Measurements from ENCODE around the gene KCNS3.
"Not testable (repeated sequence)": the region's sequence is repeated elsewhere in the genome, so short reads cannot be mapped to it uniquely, and the experiment has no call there.

KCNS3 gene

DNA sequence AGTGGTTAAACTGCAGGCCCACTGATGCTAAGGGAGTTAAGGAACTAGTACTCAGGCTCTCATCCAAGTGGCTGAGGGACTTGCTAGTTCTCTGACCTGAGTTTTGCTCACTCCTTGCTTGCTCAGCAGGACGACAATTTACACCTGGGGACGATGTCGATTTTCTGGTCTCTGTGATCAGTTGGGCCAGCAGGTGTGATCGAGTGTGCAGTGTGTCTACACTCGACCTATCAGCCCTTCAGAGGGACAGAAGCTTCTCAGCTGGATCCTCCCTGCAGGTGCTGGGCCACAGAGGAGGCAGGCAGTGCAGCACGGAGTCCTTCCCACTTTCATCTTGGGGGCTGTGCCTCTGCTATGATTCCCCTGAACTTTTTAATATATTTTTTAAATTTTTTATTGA is 71.5 kb downstream of the KCNS3 start:
- DNase-seq = no peak

DNA sequence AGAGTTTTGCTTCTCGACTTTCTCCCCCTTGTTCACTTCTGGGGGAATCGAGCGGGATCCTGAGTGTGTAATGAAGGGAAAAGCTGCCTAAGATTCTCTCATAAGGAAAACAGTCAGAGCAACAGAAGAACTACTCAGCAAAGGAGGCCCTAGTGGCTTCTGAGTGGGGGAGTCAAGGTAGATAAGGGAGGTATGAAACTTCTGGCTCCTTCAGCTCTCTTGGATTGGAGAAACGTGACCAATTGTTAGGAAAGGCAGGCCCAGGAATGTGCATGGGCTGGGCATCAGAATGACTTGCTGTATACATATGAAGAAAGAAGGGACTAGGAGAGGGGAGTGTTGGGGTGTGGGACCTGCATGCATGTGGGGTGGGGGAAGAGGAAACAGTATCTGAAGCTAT is 73.1 kb downstream of the KCNS3 start:
- no peak for DNase-seq

DNA sequence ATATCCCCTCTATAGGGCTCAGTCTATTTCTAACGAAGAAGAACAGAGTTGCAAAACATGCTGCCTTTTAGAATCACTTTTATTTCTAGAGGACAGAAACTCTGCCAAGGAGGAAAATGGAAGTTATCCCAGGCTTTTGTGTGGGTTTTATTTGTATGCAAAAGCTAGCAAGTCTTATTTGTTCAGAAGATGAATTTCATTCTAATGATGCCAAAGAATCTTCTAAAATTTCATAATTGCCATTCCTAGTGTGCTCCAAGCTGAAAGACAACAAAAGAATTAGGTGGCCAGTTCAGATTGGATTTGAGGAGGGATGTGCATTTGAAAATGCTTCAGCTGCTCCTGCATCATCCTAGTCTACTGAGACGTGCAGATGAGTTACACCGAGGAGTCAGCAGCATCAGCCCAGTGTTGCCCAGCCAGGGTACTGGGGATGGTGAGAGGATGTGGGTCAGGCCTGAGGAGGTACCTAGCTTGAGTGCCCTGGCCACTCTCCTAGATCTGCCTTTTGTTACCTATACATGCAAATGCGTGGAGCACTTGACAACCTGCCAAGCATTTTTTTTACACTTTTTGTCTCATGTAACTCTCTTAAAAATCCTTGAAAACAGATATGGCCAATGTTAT is 80.1 kb downstream of the KCNS3 start:
- DNase-seq = no peak

DNA sequence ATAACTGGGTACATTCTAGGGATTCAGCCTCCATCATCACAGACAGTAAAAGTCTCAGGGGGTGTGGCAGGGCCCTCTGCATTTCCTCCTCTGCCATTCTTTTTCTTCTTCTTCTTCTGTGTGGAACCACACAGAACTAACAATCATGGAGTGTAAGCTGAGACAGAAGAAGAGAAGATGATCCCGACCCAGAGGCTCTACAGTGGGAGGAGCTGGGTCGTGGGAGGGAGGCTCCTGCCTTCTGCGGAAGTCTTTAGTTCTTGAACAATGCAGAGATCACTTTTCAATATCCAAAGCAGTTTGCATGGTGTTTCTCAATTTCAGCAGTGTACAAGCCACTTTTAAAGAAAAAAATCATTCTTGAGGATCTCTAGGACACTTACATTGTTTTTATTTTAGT is 80.9 kb downstream of the KCNS3 start:
- DNase-seq = no peak

DNA sequence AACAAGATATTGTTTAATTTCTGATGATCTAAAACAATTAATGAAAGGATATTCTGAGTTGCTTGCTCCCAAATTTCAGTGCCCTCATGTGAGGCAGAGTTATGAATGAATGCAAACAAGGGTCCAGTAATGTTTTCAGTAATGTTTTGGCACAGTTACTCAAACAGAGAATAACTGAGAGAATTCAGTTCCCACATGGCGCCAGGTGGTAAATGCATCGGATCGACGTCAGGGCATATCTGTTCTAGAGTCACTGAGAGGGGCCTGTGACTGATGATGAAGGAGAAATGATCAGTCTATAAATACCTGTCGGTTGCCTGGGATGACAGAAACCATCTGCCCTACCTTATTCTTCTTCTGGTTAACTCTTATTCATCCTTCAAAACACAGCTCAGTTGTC is 81.4 kb downstream of the KCNS3 start:
- no peak for DNase-seq

DNA sequence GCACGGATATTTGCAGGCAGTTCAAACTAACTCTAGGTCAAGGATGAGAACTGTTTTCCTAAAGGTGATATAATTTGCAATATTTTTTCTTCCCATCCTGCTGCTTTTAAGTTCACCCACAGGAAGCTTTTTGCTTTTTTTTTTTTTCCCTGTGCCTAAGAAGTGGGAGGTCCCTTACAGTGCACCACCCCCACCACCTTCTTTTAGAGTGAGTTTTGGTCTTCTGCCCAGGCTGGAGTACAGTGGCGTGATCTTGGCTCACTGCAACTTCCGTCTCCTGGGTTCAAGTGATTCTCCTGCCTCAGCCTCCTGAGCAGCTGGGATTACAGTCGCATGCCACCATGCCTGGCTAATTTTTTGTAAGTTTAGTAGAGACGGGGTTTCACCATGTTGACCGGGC is 82.5 kb downstream of the KCNS3 start:
- no peak for DNase-seq

DNA sequence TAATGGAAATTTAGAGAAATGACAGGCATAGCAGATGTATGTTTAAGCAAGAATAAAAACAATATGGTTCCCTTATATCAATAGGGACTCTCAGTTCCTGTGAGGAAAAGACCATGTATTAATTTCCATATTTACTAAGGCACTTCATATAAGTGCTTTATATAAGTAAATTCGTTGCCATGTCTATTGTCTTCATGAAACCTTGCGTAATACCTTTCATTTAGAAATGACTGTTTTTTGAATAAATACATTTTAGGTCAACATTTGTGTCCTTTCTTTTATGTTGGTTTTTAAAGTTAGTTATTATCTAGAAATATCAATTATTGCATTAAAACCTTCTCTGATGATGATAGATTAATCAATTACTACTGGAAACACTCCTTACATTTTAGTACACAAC is 83.3 kb downstream of the KCNS3 start:
- no peak for DNase-seq

DNA sequence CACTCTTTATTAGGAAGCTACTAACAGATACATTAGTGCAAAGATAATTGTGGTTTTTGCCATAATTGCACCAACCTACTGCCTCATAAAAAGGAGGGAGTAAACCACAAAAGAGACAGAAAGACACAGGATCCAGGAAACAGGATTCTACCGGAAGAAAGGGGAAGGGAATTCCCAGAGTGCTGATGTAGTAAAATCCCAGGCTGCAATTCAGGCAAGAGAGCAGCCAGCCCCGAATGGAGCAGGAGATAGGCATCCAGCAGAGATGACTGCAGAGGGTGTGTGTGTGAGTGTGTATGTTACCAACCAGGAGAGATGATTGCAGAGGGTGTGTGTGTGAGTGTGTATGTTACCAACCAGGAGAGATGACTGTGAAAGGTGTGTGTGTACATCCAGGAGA is 84.4 kb downstream of the KCNS3 start:
- no peak for DNase-seq

DNA sequence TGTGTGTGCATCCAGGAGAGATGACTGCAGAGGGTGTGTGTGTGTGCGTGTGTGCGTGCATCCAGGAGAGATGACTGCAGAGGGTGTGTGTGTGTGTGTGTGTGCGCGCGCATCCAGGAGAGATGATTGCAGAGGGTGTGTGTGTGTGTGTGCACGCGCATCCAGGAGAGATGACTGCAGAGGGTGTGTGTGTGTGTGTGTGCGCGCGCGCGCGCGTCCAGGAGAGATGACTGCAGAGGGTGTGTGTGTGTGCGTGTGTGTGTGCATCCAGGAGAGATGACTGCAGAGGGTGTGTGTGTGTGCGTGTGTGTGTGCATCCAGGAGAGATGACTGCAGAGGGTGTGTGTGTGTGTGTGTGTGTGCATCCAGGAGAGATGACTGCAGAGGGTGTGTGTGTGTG is 85.1 kb downstream of the KCNS3 start:
- not testable (repeated sequence) for DNase-seq

DNA sequence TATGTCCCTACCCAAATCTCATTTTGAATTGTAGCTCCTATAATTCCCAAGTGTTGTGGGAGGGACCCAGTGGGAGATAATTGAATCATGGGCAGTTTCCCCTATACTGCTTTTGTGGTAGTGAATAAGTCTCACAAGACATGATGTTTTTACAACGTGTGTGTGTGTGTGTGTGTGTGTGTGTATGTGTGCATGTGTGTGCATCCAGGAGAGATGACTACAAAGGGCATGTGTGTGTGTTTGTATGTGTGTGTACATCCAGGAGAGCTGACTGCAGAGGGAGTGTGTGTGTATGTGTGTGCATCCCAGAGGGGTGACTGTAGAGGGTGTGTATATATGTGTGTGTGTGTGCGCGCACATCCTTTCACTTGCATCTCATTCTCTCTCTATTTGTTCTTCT is 86.7 kb downstream of the KCNS3 start:
- no peak for DNase-seq

DNA sequence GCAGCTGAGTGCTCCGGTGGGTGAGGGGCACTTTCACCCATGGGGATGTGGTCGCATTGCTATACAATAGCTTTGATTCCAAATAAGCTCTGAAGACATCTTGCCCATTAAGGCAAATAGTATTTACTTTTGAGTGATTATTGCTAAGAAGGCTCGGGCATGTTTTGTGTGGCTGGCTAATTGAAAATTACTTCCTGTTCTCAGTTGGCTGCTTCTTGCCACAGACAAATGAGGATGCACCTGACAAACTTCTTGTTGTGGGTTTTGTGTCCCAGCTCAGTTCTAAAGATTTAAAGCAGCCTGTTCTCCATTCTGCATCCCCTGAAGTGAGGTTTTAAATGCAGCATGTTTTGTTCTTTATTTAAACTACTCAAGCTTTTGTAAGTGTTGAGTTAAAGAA is 88.3 kb downstream of the KCNS3 start:
- no peak for DNase-seq

DNA sequence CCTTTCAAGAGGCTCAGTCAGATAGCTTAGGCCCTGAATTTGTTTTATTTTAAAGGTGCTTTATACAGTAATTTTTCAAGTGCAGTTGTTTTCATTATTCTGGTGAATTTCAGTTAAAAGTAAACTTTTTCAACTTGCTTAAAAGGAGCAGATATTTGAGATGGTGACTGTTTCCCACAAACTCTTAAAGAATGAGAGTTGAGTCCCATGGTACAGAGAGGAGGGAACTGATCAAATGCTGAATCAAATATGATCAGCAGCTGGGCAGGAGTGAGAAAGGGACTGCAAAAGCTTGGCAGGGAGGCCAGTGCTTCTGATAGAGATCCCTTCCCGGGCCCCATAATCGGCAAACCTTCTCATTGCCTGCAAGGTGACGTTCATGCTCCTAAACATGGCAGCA is 91.2 kb downstream of the KCNS3 start:
- no peak for DNase-seq

DNA sequence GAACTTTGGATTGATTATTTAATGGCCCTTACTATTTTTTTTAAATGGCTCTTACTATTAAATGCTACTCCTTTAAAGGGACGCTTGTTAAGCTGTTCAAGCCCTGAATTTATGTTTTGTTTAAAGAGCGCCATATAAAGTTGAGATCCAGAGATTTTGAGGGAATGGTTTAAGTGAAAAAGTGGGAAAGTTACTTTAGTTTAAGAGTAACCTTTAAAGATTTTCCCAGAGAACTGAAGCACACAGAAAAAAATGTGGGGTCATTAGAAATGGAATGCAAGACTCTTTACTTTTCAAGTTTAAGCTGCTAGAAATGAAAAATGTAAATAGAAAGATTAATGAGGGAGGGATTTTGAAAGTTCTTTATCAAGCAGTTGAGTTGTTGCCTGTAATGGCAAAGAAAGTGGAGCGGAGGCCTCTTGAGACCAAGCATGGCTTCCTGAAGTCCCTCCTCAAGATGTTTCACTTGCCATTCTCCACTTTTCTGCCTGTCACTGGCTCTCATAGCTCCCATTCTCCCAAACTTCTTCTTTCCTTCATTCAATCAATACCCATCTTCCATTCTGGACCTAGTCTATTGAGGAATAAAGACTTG is 93.2 kb downstream of the KCNS3 start:
- DNase-seq = no peak

DNA sequence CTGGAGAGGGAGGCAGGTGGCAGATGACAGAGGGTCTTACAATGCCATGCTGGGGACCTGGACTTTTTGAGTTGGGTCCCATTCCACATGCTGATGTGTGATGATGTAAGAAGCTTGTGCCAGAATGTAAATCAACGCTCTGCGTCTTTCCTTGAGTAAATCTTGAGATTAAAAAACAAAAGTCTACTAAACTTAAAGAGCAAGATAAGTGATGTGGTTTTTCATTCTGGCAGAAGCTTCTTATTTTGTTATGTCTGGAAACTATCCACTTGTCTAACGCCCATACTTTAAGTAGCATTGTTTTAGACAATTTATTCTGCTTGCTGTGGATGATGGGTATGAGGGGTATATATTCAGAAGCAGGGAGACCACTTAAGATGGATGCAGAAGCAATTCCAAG is 94.5 kb downstream of the KCNS3 start:
- DNase-seq = no peak

DNA sequence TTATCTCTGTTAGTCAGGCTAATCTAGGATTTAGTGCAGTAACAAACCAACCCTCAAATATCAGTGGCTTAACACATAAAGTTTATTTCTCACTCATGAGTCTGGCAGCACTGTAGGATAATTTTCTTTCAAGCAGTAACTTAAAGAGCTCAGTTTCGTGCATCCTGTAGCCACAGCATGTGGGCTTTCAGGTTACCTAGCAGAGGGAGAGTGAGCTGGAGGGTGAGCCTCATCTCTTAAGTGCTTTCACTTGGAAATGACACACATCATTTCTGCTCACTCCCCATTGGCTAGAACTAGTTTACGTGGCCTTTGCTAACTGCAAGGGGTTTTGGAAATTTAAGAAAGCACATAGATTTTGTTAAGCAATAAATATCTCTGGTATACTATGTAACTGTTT is 96.9 kb downstream of the KCNS3 start:
- no peak for DNase-seq

DNA sequence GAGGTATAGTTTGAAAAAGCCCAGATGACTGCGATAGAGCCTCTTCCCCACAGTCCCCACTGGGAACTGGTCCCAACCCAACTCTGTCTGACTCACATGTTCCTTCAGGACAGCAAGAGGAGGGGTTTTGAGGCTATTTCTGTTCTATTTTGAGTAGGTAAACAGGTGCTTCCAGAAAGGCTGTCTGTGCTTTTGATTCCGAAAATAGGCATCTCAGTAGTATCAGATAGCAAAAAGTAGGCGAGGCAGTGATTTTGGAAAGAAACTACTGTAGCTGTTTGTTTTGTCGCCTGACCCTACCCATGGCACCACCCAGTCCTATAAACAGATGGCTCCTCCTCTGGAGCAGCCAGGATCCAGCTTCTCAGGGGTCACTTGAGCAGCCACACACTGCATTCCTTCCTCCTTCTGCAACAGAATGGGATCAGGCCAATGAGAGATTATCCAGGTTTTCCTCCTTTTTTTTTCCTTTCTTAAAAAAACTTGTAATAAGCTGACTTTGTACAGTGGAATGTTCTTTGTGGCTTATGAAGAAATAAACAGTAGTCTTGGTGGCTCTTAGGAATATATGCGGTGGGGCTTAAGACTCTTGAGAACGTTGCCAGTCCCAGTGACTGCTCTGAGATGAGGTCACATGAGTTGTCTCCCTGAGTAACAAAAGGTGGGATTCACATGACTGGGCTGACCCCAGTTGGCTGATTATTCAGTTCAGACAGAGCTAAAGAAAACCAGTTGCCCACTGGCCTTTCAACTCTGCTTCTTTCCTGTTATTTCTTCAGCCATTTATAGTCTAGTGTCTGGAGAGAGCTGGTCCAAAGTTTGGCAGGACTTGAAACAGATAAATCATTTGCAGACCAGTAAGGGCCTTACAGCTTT is 98.6 kb downstream of the KCNS3 start:
- DNase-seq = no peak

DNA sequence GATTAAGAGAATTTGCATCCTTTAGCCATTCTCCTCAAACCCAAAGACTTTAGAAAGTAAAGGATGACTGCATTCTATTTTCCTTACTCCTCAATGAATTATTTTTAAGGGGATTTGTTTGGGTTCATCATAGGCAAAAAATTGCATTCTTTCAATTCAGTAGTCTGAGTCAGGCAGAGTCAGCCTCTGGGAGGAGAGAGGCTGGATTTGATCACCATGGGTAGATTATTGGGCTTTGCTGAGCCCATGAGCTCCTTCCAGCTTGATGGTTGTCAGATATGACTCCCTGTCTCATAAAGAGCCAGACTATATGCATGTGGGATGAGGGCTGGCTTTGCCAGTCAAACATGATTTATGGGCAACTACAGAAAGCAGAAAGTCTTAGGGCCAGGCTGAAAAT is 101.2 kb downstream of the KCNS3 start:
- no peak for DNase-seq

DNA sequence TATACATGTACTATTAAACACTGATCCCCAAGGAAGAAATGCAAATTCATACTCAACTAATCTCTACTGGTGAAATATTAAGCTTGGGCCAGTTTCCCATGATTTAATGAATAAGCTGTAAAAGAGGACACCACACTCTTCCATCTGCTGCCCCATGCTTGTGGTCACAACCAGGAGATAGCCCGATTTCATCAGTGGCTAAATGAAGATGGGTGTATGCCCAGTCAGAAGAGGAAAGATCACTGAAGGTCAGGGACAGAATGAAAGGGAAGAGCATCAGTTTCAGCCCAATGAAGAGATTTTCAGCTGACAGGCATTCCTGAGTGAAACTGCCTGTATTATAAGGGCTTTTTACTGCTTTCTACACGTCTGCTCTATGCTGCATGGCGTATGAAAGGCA is 103.5 kb downstream of the KCNS3 start:
- no peak for DNase-seq
